Upper lobe of right lung (tissue), 1 donor: ENCODE data around the gene DMC1. TPM values are rescaled to one million over a fixed set of nuclear protein-coding genes. Genes with fewer than 3 reads are reported as not detected.

Source experiments
- ATAC-seq: fragments of 200-7000 bp; cut with Tn5 transposase; one replicate; pipeline ENCODE4 v1.9.1; 2020; ENCODE audit warnings: mild to moderate bottlenecking, moderate library complexity
- DNase-seq: peaks from one replicate; pipeline ENCODE4 v3.0.0-alpha.2; 2020
- H3K27ac ChIP-seq: fragments of 200-600 bp; one replicate; pipeline ENCODE4 v1.8.0; 2022
- H3K27me3 ChIP-seq: fragments of 200-600 bp; one replicate; pipeline ENCODE4 v1.8.0; 2022; ENCODE audit warnings: mild to moderate bottlenecking
- H3K36me3 ChIP-seq: fragments of 200-600 bp; one replicate; pipeline ENCODE4 v1.8.0; 2022
- H3K4me1 ChIP-seq: fragments of 200-600 bp; one replicate; pipeline ENCODE4 v1.8.0; 2022
- H3K4me3 ChIP-seq: fragments of 200-600 bp; one replicate; pipeline ENCODE4 v1.8.0; 2022; ENCODE audit warnings: mild to moderate bottlenecking
- H3K9me3 ChIP-seq: fragments of 200-600 bp; one replicate; pipeline ENCODE4 v1.8.0; 2022
- CTCF ChIP-seq: fragments of 200-600 bp; IDR thresholded peaks from one replicate; pipeline ENCODE4 v1.8.0; 2022; ENCODE audit warnings: antibody characterized with exemption
- intact Hi-C: fragments of 100-400 bp; cut with DNase I; formaldehyde crosslinking; loops from one replicate; pipeline ENCODE4 v1.11.0; 2022
- total RNA-seq: library from RNA; stranded (reverse); fragmentation: NEBNext Ultra II Directional; extraction: Animal tissue kit (Norgen Biotek cat#: 25700); gene quantifications from one replicate; pipeline ENCODE4 v1.2.1, GENCODE V29; 2021
- donor health status: DM: no; HTN: yes; CAD: no; lungs with severe emphysema.

DMC1 gene
- total RNA-seq, 1 donor from 2014 or later: not detected

- Histone ChIP-seq H3K4me1 (peaks cover 6% of the 10 kb centered on the region), H3K36me3 (no peaks in the 10 kb centered on the region), H3K27ac (no peak overlapping the region), H3K27me3 (peaks cover 13% of the 10 kb centered on the region), H3K4me3 (no peak overlapping the region), H3K9me3 (no peaks in the 10 kb centered on the region)
- no peak for TF ChIP-seq CTCF
- ATAC-seq (no peak), DNase-seq (no peak)
- intact Hi-C loops: no loop called here
These were observed 100.6 kb downstream of the DMC1 start for GRCh38 chr22:38469306-38469781.

Other genes with a start within 250 kb of the DMC1 start
- not detected for gene KCNJ4, start 115.0 kb downstream of the DMC1 start, total RNA-seq
- gene KDELR3, start 102.1 kb downstream of the DMC1 start, total RNA-seq: 5.9 TPM
- gene DDX17, start 63.9 kb downstream of the DMC1 start, total RNA-seq: 480 TPM
- gene FAM227A, start 86.2 kb upstream of the DMC1 start, total RNA-seq: 0.98 TPM
- gene CBY1, start 86.5 kb upstream of the DMC1 start, total RNA-seq: 34.6 TPM
- gene TOMM22, start 111.8 kb upstream of the DMC1 start, total RNA-seq: 51.6 TPM
- 52.1 TPM for gene JOSD1, start 130.8 kb upstream of the DMC1 start, total RNA-seq
- 72.5 TPM for gene GTPBP1, start 135.8 kb upstream of the DMC1 start, total RNA-seq
- 242 TPM for gene SUN2, start 185.8 kb upstream of the DMC1 start, total RNA-seq
- gene DNAL4, start 224.0 kb upstream of the DMC1 start, total RNA-seq: 16.0 TPM